GM19438 (cell line): ENCODE measurements around the gene NOL3.

Experiments
- ATAC-seq: cut with Tn5 transposase; IDR thresholded peaks from one replicate; pipeline ENCODE4 v1.9.1; 2021; ENCODE audit warnings: low read depth; ENCODE audit not compliant: unreplicated experiment

The NOL3 gene

GRCh38 chr16:67154578-67155294, 15.6 kb upstream of the NOL3 start:
- ATAC-seq = no peak

DNA sequence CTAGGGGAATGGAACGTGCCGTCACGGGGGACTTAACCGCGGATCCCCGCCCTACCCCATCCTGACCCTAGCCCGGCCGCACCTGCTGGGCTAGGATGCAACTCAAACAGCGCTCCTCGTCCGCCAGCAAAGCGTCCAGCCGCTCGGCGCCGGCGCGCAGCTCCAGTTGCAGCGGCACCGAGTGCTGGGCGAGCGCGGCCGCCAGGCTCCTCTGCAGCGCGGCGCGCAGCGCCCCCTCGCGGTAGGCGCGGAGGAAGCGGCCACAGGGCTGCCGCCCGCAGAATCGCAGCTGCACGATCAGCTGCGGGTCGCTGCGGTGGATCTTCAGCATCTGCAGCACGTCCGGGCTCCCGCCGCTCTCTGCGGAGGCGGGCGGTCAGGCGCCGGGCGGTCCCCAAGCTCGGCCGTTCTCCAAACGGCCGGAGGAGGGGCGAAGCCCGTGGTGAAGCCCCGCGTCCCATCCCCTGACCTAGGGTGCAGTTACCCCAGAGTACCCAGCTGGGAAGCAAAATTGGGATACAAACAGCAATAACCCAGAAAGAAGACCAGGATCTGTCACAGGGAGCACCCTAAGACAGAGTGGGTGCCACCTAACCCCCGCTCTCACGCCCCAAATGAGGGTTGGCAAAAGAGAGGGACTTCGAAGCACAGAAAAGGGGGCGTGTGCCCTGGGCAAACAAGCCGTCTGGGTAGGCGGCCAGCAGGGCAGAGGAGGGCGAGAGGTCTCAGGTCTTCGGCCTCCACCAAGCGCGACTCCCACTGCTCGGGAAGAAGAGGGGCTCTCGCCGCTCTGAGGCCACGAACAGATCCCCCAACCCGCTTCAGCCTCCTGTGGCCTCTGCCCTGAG, 14.8 kb upstream of the NOL3 start:
- ATAC-seq = no peak

DNA sequence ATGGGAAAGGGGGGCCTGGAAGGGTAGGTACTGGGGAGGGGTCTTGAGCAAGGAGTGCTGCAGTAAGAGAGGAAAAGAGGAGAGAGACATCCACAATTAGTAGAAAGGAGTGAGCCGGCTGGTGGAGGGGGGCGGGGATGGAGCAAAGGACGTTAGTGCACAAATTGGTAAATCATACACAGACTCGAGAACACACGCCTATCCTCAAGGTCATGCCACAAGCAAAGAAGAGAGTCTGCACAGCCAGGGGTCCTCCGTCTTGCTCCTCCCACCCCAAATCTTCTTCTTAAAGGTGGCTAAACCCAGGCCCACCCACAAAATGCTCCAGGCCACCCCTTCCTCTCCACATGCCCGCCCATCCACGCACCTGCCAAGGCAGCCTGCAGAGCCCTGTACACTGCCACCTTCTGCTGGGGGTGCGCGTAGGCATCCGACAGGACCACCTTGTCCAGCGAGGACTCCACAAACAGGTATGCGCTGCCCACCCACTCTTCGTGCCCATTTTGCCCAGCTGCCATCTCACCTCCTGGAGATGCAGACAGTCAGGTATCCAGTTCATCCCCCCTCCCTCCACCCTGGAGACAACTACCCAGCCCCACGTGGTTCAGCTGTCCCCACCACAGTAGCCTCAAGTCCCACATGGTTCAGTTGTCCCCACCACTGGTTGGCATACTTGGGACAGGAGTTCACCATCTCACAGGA, 14.0 kb upstream of the NOL3 start:
- no peak for ATAC-seq

GRCh38 chr16:67157106-67157748, 13.1 kb upstream of the NOL3 start:
- no peak for ATAC-seq

DNA sequence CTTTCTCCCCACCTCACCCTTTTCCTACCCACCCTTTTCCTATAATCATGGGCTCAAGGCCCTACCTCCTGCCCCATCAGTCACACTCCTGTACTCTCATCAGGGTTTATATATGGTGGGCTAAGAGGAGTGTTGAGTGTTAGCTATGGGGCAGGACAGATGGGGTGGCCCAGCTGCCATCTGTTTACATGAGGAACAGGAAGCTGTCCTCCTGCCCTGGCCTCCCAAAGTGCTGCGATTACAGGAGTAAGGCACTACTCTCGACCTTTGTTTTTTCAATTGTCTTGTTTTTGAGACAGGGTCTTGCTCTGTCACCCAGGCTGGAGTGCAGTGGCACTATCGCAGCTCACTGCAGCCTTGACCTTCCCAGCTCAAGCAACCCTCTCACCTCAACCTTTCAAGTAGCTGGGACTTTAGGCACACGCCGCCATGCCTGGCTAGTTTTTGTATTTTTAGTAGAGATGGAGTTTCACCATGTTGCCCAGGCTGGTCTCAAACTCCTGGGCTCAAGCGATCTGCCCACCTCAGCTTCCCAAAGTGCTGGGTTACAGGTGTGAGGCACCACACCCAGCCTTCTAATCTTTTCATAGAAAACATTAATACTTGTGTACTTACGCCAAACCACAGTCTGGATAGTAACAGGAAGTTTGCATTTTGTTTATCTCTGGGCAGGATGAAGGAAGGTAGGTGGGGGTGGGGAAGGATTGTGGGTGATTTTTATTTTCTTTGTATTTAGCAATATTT, 12.3 kb upstream of the NOL3 start:
- no peak for ATAC-seq

- peak; percentile 38 for ATAC-seq
Measured at GRCh38 chr16:67158637-67159600, 11.4 kb upstream of the NOL3 start.

- no peak for ATAC-seq
Measured at GRCh38 chr16:67161595-67162058, 8.7 kb upstream of the NOL3 start.

- no peak for ATAC-seq
Measured at GRCh38 chr16:67162506-67163163, 7.7 kb upstream of the NOL3 start.

- no peak for ATAC-seq
Measured at GRCh38 chr16:67163164-67163998, 7.0 kb upstream of the NOL3 start.

DNA sequence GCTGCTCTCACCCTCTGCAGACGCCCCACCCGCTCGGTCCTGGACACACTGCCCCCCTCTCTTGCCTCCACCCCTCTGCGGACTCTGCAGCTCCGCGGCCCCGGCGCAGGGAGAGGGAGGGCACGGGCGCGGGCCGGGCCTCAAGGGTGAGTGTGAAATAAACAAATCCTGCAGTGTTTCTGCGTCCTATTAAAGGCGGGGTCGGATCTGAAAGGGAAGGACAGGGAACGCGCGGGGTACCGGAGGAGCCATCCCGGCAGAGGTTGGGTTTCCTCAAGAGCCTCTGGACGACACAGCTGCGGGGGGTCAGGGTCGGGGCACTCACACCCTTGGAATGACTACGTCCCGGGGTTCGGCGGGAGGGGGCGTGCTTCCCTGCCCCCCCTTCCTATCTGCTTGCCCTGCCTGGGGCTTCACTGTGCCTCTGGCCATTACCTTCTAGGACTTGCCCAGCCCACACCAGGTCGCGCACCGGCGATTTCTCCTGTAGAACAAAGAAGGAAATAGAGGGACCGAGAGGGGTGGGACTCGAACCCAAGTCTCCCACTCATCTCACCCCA, 6.3 kb upstream of the NOL3 start:
- ATAC-seq = no peak

DNA sequence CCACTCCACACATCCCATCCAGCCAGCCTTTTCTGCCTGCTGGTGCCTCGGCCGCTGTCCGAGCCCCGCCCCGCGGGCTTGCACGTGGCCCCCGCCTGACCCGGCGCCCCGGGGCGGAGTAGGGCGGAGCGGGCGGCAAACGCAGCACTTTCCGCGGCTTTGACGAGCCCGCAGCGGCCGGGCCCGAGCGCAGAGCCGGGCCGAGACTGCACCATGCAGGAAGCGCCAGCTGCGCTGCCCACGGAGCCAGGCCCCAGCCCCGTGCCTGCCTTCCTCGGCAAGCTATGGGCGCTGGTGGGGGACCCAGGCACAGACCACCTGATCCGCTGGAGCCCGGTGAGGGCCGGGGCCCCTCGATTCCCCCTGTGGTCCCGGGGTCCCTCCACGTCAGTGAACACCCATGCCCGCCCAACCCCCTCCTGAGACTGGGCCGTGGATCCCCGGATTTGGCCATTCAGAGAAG, 5.7 kb upstream of the NOL3 start, which contains the start of gene HSF4:
TSS of gene HSF4 (plus strand) at position 147 of the 463 bp plus-strand sequence. CDS start at position 214, 67 bp downstream.
- ATAC-seq = no peak

DNA sequence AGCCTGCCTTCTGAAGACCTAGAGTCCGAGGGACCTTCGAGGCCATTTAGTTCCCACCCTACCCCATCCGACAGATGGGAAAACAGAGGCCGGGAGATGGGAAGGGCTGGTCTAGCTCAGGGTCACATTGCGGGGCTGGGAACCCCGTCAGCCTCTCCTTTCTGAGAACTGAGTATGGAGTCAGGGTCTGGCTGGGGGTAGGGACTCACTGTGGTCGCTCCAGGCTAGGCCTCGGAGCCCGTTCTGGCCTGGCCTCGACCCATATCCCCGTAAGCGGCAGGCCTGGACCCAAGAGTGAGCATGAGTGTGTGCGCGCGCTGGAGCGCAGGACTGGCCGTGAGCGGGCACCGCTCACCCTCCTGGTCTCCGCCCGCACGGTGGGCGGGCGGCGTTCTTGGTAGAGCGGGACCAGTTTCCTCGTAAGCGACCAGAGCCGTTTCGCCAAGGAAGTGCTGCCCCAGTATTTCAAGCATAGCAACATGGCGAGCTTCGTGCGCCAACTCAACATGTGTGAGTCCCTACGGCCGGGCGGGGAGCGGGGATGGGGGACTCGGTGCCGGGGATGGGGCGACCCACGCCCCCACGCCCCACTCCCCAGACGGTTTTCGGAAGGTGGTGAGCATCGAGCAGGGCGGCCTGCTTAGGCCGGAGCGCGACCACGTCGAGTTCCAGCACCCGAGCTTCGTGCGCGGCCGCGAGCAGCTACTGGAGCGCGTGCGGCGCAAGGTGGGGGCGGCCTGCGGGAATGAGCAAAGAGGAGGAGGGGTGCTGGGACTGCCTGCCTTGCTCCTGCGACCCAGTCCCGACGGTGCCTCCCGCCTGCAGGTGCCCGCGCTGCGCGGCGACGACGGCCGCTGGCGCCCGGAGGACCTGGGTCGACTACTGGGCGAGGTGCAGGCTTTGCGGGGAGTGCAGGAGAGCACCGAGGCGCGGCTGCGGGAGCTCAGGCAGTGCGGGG, 4.9 kb upstream of the NOL3 start:
- ATAC-seq = no peak

DNA sequence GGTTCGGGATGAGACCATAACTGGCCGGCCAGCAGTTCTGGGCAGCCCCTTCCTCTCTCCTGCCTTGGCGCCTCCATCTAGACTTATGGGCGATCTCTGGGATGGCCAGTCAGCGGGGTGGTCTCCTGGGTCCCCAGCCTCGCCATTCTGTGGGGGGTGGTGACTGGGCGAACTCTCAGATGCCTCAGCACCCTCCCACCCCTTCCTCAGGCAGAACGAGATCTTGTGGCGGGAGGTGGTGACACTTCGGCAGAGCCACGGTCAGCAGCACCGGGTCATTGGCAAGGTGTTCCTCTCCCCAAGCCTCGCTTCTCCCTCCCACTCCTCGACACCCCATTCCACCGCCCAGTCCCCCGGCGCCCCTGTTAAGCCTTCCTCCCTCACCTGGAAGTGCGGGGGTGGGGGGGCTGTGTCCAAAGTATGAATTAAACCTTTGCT, 4.2 kb upstream of the NOL3 start:
- no peak for ATAC-seq

DNA sequence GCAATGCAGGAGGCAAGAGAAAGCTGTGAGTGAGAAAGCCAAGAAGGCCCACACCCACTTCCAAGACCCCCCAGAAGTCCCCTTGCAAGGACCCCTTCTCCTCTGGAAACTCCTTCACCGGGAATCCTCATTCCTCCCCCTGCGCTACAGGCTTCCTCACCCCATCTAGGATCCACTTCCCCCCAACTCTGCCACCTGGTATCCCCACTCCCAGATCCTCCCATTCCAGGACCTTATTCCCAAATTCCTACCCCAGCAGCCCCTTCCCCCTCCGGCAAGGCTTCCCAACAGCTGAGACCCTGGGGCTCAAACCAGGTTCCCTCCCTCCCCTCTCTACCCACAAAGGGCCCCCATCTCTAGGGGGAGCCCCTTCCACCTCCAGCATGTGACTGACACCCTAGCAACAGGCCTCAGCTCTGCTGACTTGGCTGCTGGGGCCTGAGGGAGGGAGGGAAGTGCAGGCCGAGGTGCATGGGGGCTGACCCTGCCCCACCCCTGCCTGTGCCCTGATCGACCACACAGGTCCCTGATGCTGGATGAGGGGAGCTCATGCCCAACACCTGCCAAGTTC, 3.7 kb upstream of the NOL3 start:
- no peak for ATAC-seq

GRCh38 chr16:67167588-67167987, 2.8 kb upstream of the NOL3 start:
- no peak for ATAC-seq
